Large intestine (tissue), 3 donors: Measurements from ENCODE around the gene ROR2. TPM values are rescaled to one million over a fixed set of nuclear protein-coding genes. Genes with fewer than 3 reads are reported as not detected.

Source experiments
- DNase-seq, 2 donors: peaks; one replicate each; pipeline versions ENCODE4 v3.0.0 to v3.0.0-alpha.2; 2013
- H3K27ac ChIP-seq: one replicate; pipeline ENCODE4 v1.5.1; 2013; ENCODE audit warnings: low read length
- H3K27me3 ChIP-seq: 2 replicates; pipeline ENCODE4 v1.6.1; 2013; ENCODE audit warnings: low read length; ENCODE audit not compliant: control insufficient read depth, insufficient read depth
- H3K36me3 ChIP-seq: 2 replicates; pipeline ENCODE4 v1.6.1; 2013; ENCODE audit warnings: low read length; ENCODE audit not compliant: control insufficient read depth, insufficient read depth
- H3K4me1 ChIP-seq: one replicate; pipeline ENCODE4 v1.6.1; 2013; ENCODE audit warnings: low read length; ENCODE audit not compliant: control insufficient read depth, insufficient read depth
- H3K4me3 ChIP-seq: one replicate; pipeline ENCODE4 v1.5.1; 2013; ENCODE audit warnings: low read length
- H3K9me3 ChIP-seq: one replicate; pipeline ENCODE4 v1.6.1; 2013; ENCODE audit warnings: mild to moderate bottlenecking, low read depth, low read length, moderate library complexity; ENCODE audit not compliant: control insufficient read depth
- WGBS: methylation state at CpG from one replicate; pipeline ENCODE4 v1.1.5; 2013; ENCODE audit warnings: low lambda C conversion rate; ENCODE audit not compliant: insufficient coverage; 5-methylcytosine and 5-hydroxymethylcytosine counted together
- polyA plus RNA-seq: library from polyadenylated mRNA; unstranded; fragments of 120-200 nt; gene quantifications from one replicate; pipeline ENCODE4 v1.2.1, GENCODE V29; 2013

The ROR2 gene
- polyA plus RNA-seq, 1 donor, result 17.5 TPM

DNA sequence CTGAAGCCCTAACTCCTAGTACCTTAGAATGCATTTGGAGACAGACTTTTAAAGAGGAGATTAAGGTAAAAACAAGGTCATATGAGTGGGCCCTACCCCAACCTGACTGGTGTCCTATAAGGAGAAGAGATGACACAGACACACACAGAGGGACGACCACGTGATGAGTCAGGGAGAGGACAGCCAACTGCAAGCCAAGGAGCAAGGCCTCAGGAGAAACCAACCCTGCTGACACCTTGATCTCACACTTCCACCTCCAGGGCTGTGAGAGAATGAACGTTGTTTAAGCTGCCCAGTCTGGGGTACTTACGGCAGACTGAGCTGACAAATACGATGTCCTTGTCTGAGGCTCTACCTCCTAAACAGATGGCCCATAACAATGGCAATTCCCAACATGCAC lies 93.6 kb downstream of the ROR2 start:
- H3K27ac ChIP-seq, result no peak overlapping the region
- H3K4me3 ChIP-seq, result no peak overlapping the region
- H3K27me3 ChIP-seq, result no peaks in the 10 kb centered on the region
- no peaks in the 10 kb centered on the region for H3K4me1 ChIP-seq
- H3K9me3 ChIP-seq, result no peaks in the 10 kb centered on the region
- DNase-seq, result no peak
- WGBS, result no CpG with 5 or more reads among the region's 5 CpGs
- no peaks in the 10 kb centered on the region for H3K36me3 ChIP-seq

DNA sequence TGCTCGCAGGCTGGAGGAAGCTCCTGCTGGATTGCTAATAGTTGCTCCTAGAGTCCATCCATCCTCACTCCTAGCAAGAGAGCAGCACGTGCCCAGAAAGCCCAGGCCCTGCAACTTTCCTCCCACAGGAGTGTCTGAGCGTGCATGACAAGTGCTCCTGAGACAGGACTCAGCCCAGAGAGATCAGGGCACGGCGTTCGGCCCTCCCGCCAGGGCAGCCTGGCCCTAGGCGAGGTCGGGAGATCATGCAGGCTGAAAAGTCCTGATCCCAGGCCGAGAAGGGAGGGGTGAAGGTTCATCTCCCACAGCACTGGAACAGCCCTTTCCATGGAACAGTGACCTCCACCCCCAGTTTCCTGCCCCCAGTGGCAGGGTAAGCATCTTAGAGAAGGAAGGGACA lies 94.8 kb downstream of the ROR2 start:
- Histone ChIP-seq H3K4me3 (no peak overlapping the region), H3K27ac (no peak overlapping the region), H3K4me1 (no peaks in the 10 kb centered on the region), H3K36me3 (no peaks in the 10 kb centered on the region), H3K9me3 (no peaks in the 10 kb centered on the region), H3K27me3 (no peaks in the 10 kb centered on the region)
- WGBS, result no CpG with 5 or more reads among the region's 10 CpGs
- no peak for DNase-seq

DNA sequence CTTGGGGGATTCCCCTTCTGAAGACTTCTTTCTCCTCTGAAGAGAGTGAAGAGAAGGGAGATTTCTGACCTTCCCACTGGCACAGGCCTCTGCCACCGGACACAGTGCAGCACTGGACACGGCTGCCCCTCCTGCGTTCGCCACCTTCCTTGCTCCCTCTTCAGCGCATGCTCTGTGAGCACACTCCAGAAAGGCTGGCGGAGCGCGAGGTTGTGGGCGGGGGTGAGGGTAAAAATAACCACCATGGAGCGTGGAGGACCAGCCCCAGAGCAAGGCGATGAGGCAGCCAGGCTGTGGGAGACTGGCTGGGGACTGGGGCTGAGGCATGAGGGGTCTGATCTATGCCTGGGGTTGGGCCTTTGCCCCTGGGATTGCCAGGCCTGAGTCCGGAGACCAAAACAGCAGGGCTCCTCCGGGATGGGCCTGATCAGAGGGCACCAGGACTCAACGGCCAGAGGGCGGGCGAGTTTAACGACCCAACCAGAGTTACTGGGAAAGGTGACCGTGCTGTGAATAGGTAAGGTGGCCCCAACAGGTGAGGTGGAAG lies 97.2 kb downstream of the ROR2 start:
- H3K27me3 ChIP-seq, result no peaks in the 10 kb centered on the region
- no CpG with 5 or more reads among the region's 18 CpGs for WGBS

DNA sequence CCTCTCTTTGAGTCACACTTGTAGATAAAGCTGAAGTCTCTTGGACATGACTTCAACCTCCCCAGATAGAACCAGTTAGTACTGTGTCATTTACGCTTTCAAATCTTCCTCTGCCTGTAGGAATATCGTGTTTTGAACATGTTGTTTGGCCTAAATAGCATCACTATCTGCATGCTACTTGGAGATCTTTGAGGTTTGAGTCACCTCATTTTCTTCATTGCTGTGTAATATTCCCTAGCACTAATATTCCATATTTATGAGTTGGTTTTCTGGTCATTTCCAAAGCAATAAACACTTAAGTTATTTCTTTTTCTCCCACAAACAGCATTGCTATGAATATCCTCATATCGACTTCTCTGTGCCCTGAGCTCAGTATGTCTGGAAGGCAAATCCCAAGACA lies 100.3 kb downstream of the ROR2 start:
- Histone ChIP-seq H3K4me3 (no peak overlapping the region), H3K27ac (no peak overlapping the region), H3K36me3 (no peaks in the 10 kb centered on the region), H3K27me3 (no peaks in the 10 kb centered on the region), H3K4me1 (no peaks in the 10 kb centered on the region), H3K9me3 (no peaks in the 10 kb centered on the region)
- no CpG with 5 or more reads among the region's 3 CpGs for WGBS
- DNase-seq, result peak in 1 of 2 donors; percentile 0

More for the DNA sequence above, 97.2 kb downstream of the ROR2 start:
- no peaks in the 10 kb centered on the region for H3K4me1 ChIP-seq
- H3K36me3 ChIP-seq, result no peaks in the 10 kb centered on the region
- H3K9me3 ChIP-seq, result no peaks in the 10 kb centered on the region
- H3K4me3 ChIP-seq, result no peak overlapping the region
- DNase-seq, result no peak
- H3K27ac ChIP-seq, result no peak overlapping the region

DNA sequence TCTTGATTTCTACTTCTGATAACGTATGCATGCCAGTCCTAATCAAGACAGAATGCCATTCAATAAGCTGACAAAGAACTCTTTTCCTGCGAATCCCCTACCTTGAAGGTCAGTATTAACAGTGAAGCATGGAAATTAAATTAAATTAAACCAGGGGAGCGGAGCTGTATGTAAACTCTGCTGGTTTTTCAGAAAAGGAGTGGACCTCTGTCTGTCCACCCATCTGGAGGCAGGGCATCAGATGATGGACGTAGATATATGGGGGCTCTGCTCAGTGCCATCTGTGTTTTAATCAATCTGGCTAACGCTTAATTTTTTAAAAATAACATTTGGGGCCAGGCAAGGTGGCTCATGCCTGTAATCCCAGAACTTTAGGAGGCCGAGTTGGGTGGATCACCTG lies 101.9 kb downstream of the ROR2 start:
- peaks cover 15% of the 10 kb centered on the region for H3K4me1 ChIP-seq
- no peaks in the 10 kb centered on the region for H3K9me3 ChIP-seq
- 93% methylated on average over 2 of the region's 6 CpGs for WGBS
- no peak overlapping the region for H3K27ac ChIP-seq
- H3K4me3 ChIP-seq, result no peak overlapping the region
- H3K27me3 ChIP-seq, result no peaks in the 10 kb centered on the region
- H3K36me3 ChIP-seq, result no peaks in the 10 kb centered on the region
- no peak for DNase-seq

DNA sequence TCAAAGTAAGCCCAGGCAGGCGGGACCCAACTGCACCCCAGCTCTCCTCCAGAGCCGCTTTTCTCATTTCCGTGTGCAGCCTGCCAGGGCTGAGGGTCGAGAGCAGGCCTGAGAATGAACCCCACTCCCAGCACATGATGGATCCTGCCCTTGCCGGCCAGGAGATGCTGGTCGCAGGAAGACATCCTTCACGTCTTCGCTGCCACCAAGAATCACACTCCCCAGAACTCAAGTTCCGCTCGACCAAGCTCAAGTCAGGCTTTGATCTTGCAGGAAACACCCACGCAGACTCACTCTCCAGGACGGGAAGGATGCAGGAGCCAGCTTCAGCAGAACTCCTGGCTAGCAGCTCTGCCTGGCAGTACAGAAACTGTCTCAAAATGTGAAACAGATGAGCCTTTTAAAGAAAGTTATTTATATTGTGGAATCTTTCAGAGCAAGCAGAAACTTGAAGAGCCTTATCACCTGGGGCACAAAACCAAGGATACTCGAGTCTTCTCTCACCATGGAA lies 102.4 kb downstream of the ROR2 start:
- Histone ChIP-seq H3K4me1 (peaks cover 16% of the 10 kb centered on the region), H3K27me3 (no peaks in the 10 kb centered on the region), H3K4me3 (no peak overlapping the region), H3K36me3 (no peaks in the 10 kb centered on the region), H3K27ac (no peak overlapping the region), H3K9me3 (no peaks in the 10 kb centered on the region)
- no CpG with 5 or more reads among the region's 13 CpGs for WGBS
- DNase-seq, result no peak

DNA sequence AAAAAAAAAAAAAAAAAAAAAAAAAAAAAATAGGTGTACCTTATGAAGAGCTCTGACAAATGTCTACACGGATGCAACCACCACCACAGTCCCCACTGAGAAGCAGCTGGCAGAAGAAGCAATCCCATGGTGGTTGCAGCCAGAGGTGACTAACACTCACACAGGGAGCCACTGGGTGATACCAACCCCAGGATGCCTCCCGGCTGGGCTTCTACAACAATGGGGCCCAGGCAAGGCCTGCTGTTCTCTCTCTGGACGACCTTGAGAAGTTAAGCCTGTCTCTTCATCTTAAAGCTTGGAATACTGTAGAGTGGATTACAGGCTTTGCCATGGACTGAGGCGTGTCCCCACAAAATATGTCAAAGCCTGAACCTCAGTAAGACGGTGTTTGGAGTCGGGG lies 104.1 kb downstream of the ROR2 start:
- H3K36me3 ChIP-seq, result no peaks in the 10 kb centered on the region
- 100% methylated on average over 1 of the region's 6 CpGs for WGBS
- H3K4me3 ChIP-seq, result no peak overlapping the region
- H3K4me1 ChIP-seq, result peaks cover 16% of the 10 kb centered on the region
- DNase-seq, result no peak
- H3K27me3 ChIP-seq, result no peaks in the 10 kb centered on the region
- no peak overlapping the region for H3K27ac ChIP-seq
- H3K9me3 ChIP-seq, result no peaks in the 10 kb centered on the region

DNA sequence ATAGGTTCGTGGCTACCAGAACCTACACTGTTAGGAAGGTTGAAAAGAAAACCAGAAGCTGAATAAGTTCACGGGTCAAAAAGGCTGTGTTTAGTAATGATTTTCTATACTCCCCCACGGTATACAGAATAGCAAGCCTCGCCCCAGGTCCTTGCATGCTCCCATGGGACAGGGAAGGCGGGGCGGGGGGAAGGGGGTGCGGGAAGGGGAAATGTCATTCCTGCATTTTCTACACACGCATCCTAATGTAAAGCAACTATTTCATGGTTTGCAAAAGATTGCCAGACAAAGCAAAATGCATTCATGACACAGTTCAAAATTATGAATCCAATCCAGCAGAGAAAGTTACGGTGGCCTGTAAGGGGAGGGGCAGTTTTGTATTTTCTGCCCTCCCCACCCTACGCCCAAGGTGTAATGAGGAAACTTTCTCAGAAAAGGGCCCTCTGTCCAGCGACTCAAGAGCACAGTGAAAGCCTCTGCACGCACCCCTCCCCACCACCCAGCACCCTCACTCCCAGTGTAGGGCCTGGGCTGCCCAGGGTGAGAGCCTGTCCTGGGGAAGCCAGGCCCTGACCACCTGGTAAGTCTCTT lies 105.2 kb downstream of the ROR2 start:
- peaks cover 16% of the 10 kb centered on the region for H3K4me1 ChIP-seq
- peak overlapping the region; percentile 21 for H3K27ac ChIP-seq
- no peak for DNase-seq
- no peaks in the 10 kb centered on the region for H3K27me3 ChIP-seq
- H3K36me3 ChIP-seq, result no peaks in the 10 kb centered on the region
- no CpG with 5 or more reads among the region's 12 CpGs for WGBS
- H3K4me3 ChIP-seq, result no peak overlapping the region
- H3K9me3 ChIP-seq, result no peaks in the 10 kb centered on the region

DNA sequence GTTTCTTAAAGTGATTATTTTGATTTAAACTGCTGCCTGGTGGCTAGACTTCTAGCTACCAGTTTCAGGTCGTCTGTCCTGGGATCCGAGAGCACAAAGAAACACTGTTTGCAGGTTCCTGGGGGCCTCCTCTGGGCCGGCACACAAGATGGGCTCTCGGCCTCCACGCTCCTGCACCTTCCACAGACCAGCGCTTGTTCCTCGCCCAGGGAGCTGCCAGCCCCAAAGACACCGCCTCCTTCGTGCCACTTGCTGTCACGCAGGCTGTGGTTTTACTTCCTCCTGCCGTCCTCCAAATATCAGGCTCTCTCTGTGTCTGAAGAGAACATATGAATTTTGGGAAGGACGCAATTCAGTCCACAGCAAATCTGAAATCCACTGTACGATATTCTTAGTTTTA lies 105.8 kb downstream of the ROR2 start:
- WGBS, result no CpG with 5 or more reads among the region's 13 CpGs
- Histone ChIP-seq H3K36me3 (no peaks in the 10 kb centered on the region), H3K27me3 (no peaks in the 10 kb centered on the region), H3K4me1 (peaks cover 16% of the 10 kb centered on the region), H3K27ac (peak overlapping the region; percentile 21), H3K9me3 (no peaks in the 10 kb centered on the region), H3K4me3 (no peak overlapping the region)
- DNase-seq, result no peak

DNA sequence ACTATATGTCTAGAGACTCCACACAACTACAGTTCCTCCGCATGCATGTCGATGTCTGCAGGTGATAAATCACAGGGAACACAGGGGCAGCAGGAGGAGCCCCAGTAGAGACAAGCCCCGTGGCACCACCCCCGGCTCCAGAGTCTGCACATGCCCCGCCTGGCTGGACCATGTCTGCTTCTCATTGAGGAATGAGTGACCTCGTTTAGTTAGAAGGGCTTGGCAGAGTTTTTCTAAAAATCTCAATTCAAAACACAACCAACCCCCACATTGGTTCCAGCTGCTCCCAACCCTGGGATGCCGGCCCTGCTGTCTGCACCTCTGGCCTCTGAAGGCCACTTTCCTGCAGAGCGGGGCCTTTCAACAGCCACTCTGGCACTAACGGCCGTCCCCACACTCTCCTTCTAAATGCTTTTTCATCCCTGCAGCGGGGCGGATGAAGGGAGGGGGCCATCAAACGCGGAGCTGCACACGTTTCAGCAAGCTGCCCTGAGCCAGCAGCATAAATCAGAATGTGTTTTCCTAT lies 106.3 kb downstream of the ROR2 start:
- Histone ChIP-seq H3K27ac (peak overlapping the region; percentile 21), H3K4me3 (no peak overlapping the region), H3K36me3 (no peaks in the 10 kb centered on the region), H3K27me3 (no peaks in the 10 kb centered on the region), H3K4me1 (peaks cover 16% of the 10 kb centered on the region), H3K9me3 (no peaks in the 10 kb centered on the region)
- no CpG with 5 or more reads among the region's 15 CpGs for WGBS
- no peak for DNase-seq

DNA sequence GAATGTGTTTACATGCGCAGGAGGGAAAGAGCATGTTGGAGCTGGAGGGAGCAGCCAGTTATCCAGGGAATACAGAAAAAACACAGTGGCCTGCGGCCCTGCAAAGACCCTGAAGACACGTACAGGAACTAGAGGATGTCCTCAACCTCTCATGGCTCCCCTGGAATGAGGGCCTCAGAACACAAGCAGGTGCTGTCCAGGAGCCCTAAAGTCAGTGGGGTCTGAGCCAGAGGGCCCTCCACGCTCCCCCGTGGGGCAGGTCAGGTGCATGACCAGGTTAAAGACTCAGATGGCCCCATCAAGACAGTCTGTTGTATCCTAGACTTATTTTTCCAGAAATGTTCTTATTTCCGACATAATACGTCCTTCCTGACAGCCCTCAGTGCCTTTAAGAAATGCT lies 106.9 kb downstream of the ROR2 start:
- Histone ChIP-seq H3K27me3 (no peaks in the 10 kb centered on the region), H3K36me3 (no peaks in the 10 kb centered on the region), H3K9me3 (no peaks in the 10 kb centered on the region), H3K4me3 (no peak overlapping the region), H3K27ac (no peak overlapping the region), H3K4me1 (peaks cover 18% of the 10 kb centered on the region)
- 100% methylated on average over 1 of the region's 7 CpGs for WGBS
- DNase-seq, result no peak
